Measurements from ENCODE around the gene RER1. TPM values are rescaled to one million over a fixed set of nuclear protein-coding genes. Genes with fewer than 3 reads are reported as not detected.
A peak's percentile ranks its signal among the peaks of the same experiment; 100 is the strongest.

Gene RER1
- total and polyA plus RNA-seq, 3 experiments from 2014 or later, result 166 to 222 (median 214) TPM

DNA sequence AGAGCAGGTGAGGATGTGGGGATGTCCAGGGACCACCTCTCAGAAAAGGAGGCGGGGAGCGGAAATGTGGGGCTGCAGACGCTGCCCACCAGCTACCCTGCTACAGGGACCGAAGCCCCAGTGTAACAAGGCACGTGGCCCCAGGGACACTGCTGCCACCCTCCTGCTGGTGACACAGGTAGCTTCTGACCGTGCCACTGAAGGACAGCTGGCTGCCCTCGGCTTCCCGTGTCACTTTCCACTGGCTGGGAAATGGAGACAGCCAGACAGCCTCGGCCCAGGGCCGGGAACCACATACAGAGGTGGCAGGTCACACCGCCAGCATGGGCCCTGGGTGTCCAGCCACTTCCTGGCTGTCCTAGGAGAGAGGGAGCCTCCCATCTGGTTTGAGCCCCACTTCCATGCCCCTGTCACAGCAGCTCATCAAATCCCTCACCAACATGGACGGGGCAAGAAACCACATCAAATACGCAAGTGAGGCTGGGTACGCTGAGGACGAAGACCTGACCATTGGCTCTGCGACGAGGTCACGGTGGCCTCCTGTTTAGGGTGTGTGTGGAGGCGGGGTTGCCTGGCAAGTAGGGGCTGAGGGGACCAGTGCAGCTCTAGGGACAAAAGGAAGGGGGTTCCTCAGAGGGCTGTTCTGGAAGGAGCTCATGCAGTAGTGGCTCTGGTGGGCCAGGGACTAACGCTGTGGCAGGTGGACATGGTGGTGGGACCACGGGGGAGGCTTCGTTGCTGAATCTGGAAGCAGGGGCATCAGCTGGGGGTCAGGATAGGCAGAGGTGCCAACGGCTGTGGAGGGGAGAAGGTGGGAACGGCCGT lies 15.7 kb downstream of the RER1 start:
- Mint-ChIP-seq H3K4me3 (peak overlapping the region in 1 of 7 donors; percentile 70), H3K36me3 (peaks cover 0 to 61% (median 0%) of the 10 kb centered on the region in 3 donors), H3K27me3 (no peaks in the 10 kb centered on the region), H3K9me3 (no peaks in the 10 kb centered on the region), H3K4me1 (peaks cover 0 to 12% (median 4%) of the 10 kb centered on the region in 3 donors), H3K27ac (peak overlapping the region in 4 of 8 donors; percentile 42 to 73 (median 46))
- DNase-seq, result no peak
- Histone ChIP-seq H3K27ac (ENCODE audit: low read depth, low read length) (no peak overlapping the region), H3K4me1 (ENCODE audit: insufficient read depth, low read length) (peaks cover 8% of the 10 kb centered on the region), H3K9me3 (ENCODE audit: low read length) (no peaks in the 10 kb centered on the region), H3K4me3 (ENCODE audit: low read length) (no peak overlapping the region), H3K27me3 (ENCODE audit: insufficient read depth, low read length, poor library complexity, severe bottlenecking) (no peaks in the 10 kb centered on the region), H3K36me3 (ENCODE audit: insufficient read depth, low read length) (peaks cover 28% of the 10 kb centered on the region)
- ChIA-PET CTCF (interaction anchor here (1.2 kb wide), 1 partner anchor 213 kb away, joined by 3 read pairs; the partner anchor contains the start of gene FAAP20), POLR2A (no interaction called here)

DNA sequence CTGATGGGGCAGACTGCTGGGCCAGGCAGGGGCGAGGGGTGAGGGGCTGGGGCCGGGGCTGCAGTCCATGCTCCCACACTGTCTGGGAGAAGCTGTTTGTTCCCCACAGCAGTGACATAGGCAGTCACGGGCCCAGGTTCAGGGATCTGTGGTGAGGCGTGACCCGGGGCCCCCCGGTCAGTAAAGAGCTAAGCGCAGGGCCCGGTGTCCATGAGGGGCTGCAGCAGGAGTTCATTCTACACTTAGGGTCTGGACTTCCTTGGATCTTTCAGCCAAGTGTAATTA lies 16.3 kb downstream of the RER1 start:
- Histone ChIP-seq H3K36me3 (ENCODE audit: insufficient read depth, low read length) (peaks cover 23% of the 10 kb centered on the region), H3K27me3 (ENCODE audit: insufficient read depth, low read length, poor library complexity, severe bottlenecking) (no peaks in the 10 kb centered on the region), H3K27ac (ENCODE audit: low read depth, low read length) (no peak overlapping the region), H3K4me3 (ENCODE audit: low read length) (no peak overlapping the region), H3K9me3 (ENCODE audit: low read length) (no peaks in the 10 kb centered on the region), H3K4me1 (ENCODE audit: insufficient read depth, low read length) (peaks cover 8% of the 10 kb centered on the region)
- Mint-ChIP-seq H3K4me1 (peaks cover 0 to 12% (median 4%) of the 10 kb centered on the region in 3 donors), H3K27me3 (no peaks in the 10 kb centered on the region), H3K36me3 (peaks cover 0 to 58% (median 0%) of the 10 kb centered on the region in 3 donors), H3K4me3 (no peak overlapping the region), H3K27ac (peak overlapping the region in 1 of 8 donors; percentile 42), H3K9me3 (no peaks in the 10 kb centered on the region)
- no peak for DNase-seq
- ChIA-PET CTCF (interaction anchor here (1.2 kb wide), 1 partner anchor 213 kb away, joined by 3 read pairs; the partner anchor contains the start of gene FAAP20), POLR2A (no interaction called here)

DNA sequence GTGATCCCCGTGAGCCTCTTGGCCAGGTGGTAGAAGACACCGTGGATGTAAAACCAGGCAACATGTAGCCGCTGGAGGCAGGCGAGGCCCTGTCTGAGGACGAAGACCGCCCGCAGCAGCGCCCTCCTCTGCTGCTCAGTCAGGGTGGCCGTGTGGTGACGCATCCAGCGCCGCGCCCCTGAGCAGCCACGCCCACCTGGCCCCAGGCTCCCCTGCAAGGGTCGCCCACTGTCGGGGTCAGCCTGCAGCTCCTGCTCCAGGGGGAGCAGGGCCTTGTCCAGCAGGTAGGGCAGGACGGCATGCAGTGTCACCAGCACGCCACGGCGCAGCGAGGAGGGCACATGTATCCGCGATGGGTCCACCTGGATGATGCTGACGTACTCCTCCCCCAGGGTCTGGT lies 16.8 kb downstream of the RER1 start:
- Mint-ChIP-seq H3K4me1 (peaks cover 0 to 14% (median 4%) of the 10 kb centered on the region in 3 donors), H3K27me3 (no peaks in the 10 kb centered on the region), H3K9me3 (no peaks in the 10 kb centered on the region), H3K4me3 (no peak overlapping the region), H3K36me3 (peaks cover 0 to 53% (median 0%) of the 10 kb centered on the region in 3 donors), H3K27ac (no peak overlapping the region)
- DNase-seq, result no peak
- Histone ChIP-seq H3K9me3 (ENCODE audit: low read length) (no peaks in the 10 kb centered on the region), H3K27ac (ENCODE audit: low read depth, low read length) (no peak overlapping the region), H3K4me3 (ENCODE audit: low read length) (no peak overlapping the region), H3K27me3 (ENCODE audit: insufficient read depth, low read length, poor library complexity, severe bottlenecking) (no peaks in the 10 kb centered on the region), H3K4me1 (ENCODE audit: insufficient read depth, low read length) (peaks cover 10% of the 10 kb centered on the region), H3K36me3 (ENCODE audit: insufficient read depth, low read length) (peaks cover 18% of the 10 kb centered on the region)
- CTCF ChIA-PET, result interaction anchor here (0.9 kb wide), 1 partner anchor 214 kb away, joined by 3 read pairs; the partner anchor contains the start of gene FAAP20
- POLR2A ChIA-PET, result no interaction called here

DNA sequence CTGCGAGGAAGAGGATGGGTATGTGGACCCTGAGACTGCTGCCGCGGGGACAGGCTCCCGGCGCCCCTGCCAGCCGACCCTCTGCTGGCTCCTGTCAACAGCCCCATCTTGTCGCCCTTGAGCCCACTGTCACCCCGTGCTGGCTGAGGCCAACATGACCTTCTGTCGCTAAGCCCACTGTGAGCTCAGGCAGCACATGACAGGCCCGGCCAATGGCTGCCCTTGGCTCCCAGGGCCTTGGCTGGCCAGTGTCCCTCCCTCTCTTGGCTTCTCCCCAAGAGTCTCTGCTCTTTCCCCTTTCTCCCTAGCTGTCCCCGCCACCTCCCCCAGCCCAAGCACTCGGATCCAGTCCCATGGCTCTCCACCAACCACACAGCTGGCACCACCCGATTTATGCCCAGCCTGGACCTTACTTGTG lies 17.2 kb downstream of the RER1 start:
- no peak overlapping the region for H3K4me3 ChIP-seq (ENCODE audit: low read length)
- H3K36me3 ChIP-seq (ENCODE audit: insufficient read depth, low read length), result peaks cover 17% of the 10 kb centered on the region
- ChIA-PET CTCF (interaction anchor here (0.9 kb wide), 1 partner anchor 214 kb away, joined by 3 read pairs; the partner anchor contains the start of gene FAAP20), POLR2A (no interaction called here)
- no peak for DNase-seq
- H3K4me3 Mint-ChIP-seq, result peak overlapping the region in 2 of 7 donors; percentile 39 to 65
- H3K9me3 ChIP-seq (ENCODE audit: low read length), result no peaks in the 10 kb centered on the region
- H3K27ac Mint-ChIP-seq, result peak overlapping the region in 4 of 8 donors; percentile 36 to 83 (median 62)
- no peaks in the 10 kb centered on the region for H3K9me3 Mint-ChIP-seq
- H3K27me3 ChIP-seq (ENCODE audit: insufficient read depth, low read length, poor library complexity, severe bottlenecking), result no peaks in the 10 kb centered on the region
- peaks cover under 1 to 18% (median 5%) of the 10 kb centered on the region in 3 donors for H3K4me1 Mint-ChIP-seq
- H3K27ac ChIP-seq (ENCODE audit: low read depth, low read length), result no peak overlapping the region
- peaks cover 14% of the 10 kb centered on the region for H3K4me1 ChIP-seq (ENCODE audit: insufficient read depth, low read length)
- peaks cover 0 to 49% (median 0%) of the 10 kb centered on the region in 3 donors for H3K36me3 Mint-ChIP-seq
- no peaks in the 10 kb centered on the region for H3K27me3 Mint-ChIP-seq

DNA sequence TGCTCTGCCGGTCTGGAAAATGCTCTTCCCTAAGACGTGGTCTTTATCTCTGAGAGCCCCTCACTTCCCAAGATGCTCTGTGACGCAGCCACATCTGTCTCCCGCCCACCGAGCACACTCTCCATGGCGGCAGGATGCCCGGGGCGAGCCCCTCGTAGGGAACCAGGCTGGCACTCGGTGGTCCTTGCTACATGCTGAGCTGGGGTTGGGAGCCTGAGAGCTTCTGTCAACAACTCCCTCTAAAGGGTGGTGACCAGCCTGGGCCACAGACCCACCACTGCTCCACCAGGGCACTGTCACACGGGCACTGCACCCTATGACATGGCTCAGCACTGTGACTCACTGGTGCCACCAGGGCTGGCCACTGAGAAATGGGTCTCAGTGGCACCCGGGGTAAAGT lies 18.1 kb downstream of the RER1 start:
- CTCF ChIA-PET, result interaction anchor here (1.3 kb wide), 1 partner anchor 114 kb away, joined by 4 read pairs; no protein-coding TSS in a partner anchor
- Histone ChIP-seq H3K4me1 (ENCODE audit: insufficient read depth, low read length) (peaks cover 23% of the 10 kb centered on the region), H3K36me3 (ENCODE audit: insufficient read depth, low read length) (peaks cover 8% of the 10 kb centered on the region), H3K4me3 (ENCODE audit: low read length) (no peak overlapping the region), H3K27ac (ENCODE audit: low read depth, low read length) (no peak overlapping the region), H3K9me3 (ENCODE audit: low read length) (no peaks in the 10 kb centered on the region), H3K27me3 (ENCODE audit: insufficient read depth, low read length, poor library complexity, severe bottlenecking) (no peaks in the 10 kb centered on the region)
- POLR2A ChIA-PET, result interaction anchor here (0.7 kb wide), 1 partner anchor 15 kb away, joined by 3 read pairs; no protein-coding TSS in a partner anchor
- no peak for DNase-seq
- Mint-ChIP-seq H3K27ac (peak overlapping the region in 2 of 8 donors; percentile 81 to 89), H3K9me3 (no peaks in the 10 kb centered on the region), H3K27me3 (no peaks in the 10 kb centered on the region), H3K4me1 (peaks cover 10 to 27% (median 14%) of the 10 kb centered on the region in 3 donors), H3K4me3 (peak overlapping the region in 1 of 7 donors; percentile 45), H3K36me3 (peaks cover 0 to 41% (median 0%) of the 10 kb centered on the region in 3 donors)

DNA sequence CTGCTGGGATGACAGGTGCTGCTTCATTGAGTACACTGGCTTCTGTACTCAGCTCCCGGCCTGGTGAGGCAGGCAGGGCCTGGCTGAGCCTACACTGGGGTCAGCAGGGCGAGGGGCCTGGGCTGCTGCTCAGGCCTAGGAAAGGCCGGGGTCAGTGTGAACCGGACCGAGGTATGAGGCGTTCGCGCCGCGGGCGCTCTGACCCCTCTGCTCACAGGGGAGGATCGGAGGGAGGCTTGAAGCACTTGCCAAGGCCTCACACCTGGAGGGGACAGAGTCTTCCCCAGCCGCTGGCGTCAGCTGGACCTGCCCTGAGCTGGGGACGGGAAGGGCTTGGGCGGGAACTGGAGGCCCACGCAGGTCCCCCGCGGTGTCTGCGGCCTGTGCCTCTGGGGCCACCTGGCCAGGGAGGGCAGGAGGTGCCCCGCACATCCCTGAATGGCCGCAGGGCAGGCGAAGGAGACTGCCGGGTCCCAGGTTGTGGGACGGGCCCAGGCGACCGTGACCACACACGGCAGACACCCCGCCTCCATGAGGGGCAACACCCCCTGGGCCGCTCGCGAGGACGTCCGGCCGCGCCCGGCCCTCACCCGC lies 20.3 kb downstream of the RER1 start:
- H3K27me3 ChIP-seq (ENCODE audit: insufficient read depth, low read length, poor library complexity, severe bottlenecking), result no peaks in the 10 kb centered on the region
- ChIA-PET POLR2A (interaction anchor here (1.3 to 2.5 kb wide), 4 partner anchors 18 to 144 kb away, joined by 3 to 18 read pairs (median 6); partner anchors contain the start of genes PANK4 and TNFRSF14), CTCF (interaction anchor here (0.7 kb wide), 1 partner anchor 145 kb away, joined by 3 read pairs; the partner anchor contains the start of gene TNFRSF14)
- peak in 2 of 5 donors; percentile 27 to 58 for DNase-seq
- no peaks in the 10 kb centered on the region for H3K27me3 Mint-ChIP-seq
- H3K36me3 Mint-ChIP-seq, result peaks cover 0 to 30% (median 0%) of the 10 kb centered on the region in 3 donors
- H3K27ac ChIP-seq (ENCODE audit: low read depth, low read length), result peak overlapping the region; percentile 90
- peaks cover 44% of the 10 kb centered on the region for H3K4me1 ChIP-seq (ENCODE audit: insufficient read depth, low read length)
- peak overlapping the region; percentile 78 for H3K4me3 ChIP-seq (ENCODE audit: low read length)
- H3K4me1 Mint-ChIP-seq, result peaks cover 26 to 47% (median 27%) of the 10 kb centered on the region in 3 donors
- H3K4me3 Mint-ChIP-seq, result peak overlapping the region; percentile 74 to 92 (median 84)
- H3K9me3 ChIP-seq (ENCODE audit: low read length), result no peaks in the 10 kb centered on the region
- no peaks in the 10 kb centered on the region for H3K36me3 ChIP-seq (ENCODE audit: insufficient read depth, low read length)
- H3K9me3 Mint-ChIP-seq, result no peaks in the 10 kb centered on the region
- peak overlapping the region; percentile 81 to 93 (median 86) for H3K27ac Mint-ChIP-seq

DNA sequence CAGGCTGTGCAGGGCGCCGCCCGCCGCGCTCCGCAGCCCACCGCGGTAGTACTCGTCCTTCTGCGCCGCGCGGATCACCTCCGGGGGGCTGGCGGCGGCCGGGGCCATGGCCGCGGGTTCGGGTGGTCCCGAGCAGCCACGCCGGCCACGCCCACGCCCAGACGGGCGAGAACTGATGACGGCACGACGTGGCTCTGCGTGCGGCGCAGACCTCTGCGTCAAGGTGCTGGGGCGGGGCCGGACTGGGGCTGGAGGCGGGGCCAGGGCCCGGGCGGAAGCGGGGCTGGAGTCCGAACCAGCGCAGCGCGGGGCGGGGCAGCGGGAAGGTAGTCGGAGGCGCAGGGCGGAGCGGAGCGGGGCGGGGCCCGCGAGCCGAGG lies 20.7 kb downstream of the RER1 start, which contains the start of gene PEX10:
Gene PEX10 (minus strand): TSS at position 170 of the 378 bp plus-strand sequence. CDS start 62 bp downstream, at position 108.
- H3K4me1 ChIP-seq (ENCODE audit: insufficient read depth, low read length), result peaks cover 49% of the 10 kb centered on the region
- H3K4me3 ChIP-seq (ENCODE audit: low read length), result peak within 1 kb of the TSS; percentile 78

More for the DNA sequence above, 20.7 kb downstream of the RER1 start, which contains the start of gene PEX10:
- no peaks in the 10 kb centered on the region for H3K36me3 ChIP-seq (ENCODE audit: insufficient read depth, low read length)
- CTCF ChIA-PET, result interaction anchor here (1.6 to 1.8 kb wide), 4 partner anchors 135 to 374 kb away, joined by 4 to 27 read pairs (median 6); partner anchors contain the start of gene FAAP20
- Mint-ChIP-seq H3K4me3 (peak within 1 kb of the TSS; percentile 79 to 94 (median 87)), H3K9me3 (no peaks in the 10 kb centered on the region), H3K4me1 (peaks cover 30 to 51% (median 30%) of the 10 kb centered on the region in 3 donors), H3K27ac (peak within 1 kb of the TSS; percentile 81 to 97 (median 88)), H3K27me3 (no peaks in the 10 kb centered on the region), H3K36me3 (peaks cover 0 to 27% (median 0%) of the 10 kb centered on the region in 3 donors)
- H3K27ac ChIP-seq (ENCODE audit: low read depth, low read length), result peak within 1 kb of the TSS; percentile 90
- H3K27me3 ChIP-seq (ENCODE audit: insufficient read depth, low read length, poor library complexity, severe bottlenecking), result no peaks in the 10 kb centered on the region
- H3K9me3 ChIP-seq (ENCODE audit: low read length), result no peaks in the 10 kb centered on the region
- DNase-seq, result peak; percentile 98 to 99 (median 98)
- POLR2A ChIA-PET, result interaction anchor here (0.6 to 2.5 kb wide), 6 partner anchors 19 to 503 kb away, joined by 3 to 18 read pairs (median 6); partner anchors contain the start of genes PANK4 and TNFRSF14

Measured in CD8-positive, alpha-beta memory T cell (primary cell).